Measurements from ENCODE around the gene FHIP1B.
"Not testable (repeated sequence)": the region's sequence is repeated elsewhere in the genome, so short reads cannot be mapped to it uniquely, and the experiment has no call there.

Gene FHIP1B

DNA sequence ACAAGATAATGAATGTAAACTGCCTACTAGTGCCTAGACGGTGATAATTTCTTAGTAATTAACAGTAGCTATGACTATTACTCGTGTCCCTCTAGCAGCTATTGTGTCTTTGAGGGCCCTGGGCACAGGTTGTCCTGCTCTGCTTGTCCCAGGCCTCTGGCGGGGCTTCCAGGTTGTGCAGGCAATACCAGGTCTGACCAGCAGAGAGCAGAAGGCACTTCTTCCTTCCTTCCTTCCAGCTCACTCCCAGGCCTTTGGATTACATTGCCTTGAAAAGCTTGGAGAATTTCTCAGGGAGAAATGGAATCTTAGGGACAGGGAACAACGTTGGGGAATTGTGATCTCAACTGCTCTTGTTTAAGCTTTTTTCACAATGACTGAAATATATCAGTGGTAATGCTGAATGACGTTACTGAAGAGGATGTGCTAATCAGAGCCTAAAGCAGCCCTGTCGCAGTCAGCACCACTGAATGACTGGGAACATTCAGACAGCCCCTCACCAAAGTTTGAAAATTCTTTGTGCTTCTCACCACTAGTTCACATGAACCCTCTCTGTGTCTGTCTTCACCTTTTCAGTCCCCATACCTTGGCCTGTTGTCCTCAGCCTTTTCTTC is 16.8 kb upstream of the FHIP1B start:
- H3K27ac Mint-ChIP-seq, result no peak overlapping the region
- no peak overlapping the region for H3K4me3 Mint-ChIP-seq
- intact Hi-C loops (cut with micrococcal nuclease), result no loop called here
- no peaks in the 10 kb centered on the region for H3K9me3 Mint-ChIP-seq
- no peaks in the 10 kb centered on the region for H3K36me3 Mint-ChIP-seq (ENCODE audit: low read depth)
- H3K4me1 Mint-ChIP-seq (ENCODE audit: low read depth), result peaks cover 5% of the 10 kb centered on the region
- peaks cover 2% of the 10 kb centered on the region for H3K27me3 Mint-ChIP-seq

GRCh38 chr11:6249770-6250555 is 15.5 kb upstream of the FHIP1B start:
- no peaks in the 10 kb centered on the region for H3K9me3 Mint-ChIP-seq
- peaks cover 2% of the 10 kb centered on the region for H3K27me3 Mint-ChIP-seq
- H3K4me3 Mint-ChIP-seq, result no peak overlapping the region
- H3K36me3 Mint-ChIP-seq (ENCODE audit: low read depth), result no peaks in the 10 kb centered on the region
- no peak overlapping the region for H3K27ac Mint-ChIP-seq
- peaks cover 5% of the 10 kb centered on the region for H3K4me1 Mint-ChIP-seq (ENCODE audit: low read depth)
- intact Hi-C loops (cut with micrococcal nuclease), result no loop called here

GRCh38 chr11:6248897-6249296 is 14.5 kb upstream of the FHIP1B start:
- H3K4me1 Mint-ChIP-seq (ENCODE audit: low read depth); intact Hi-C loops (cut with micrococcal nuclease); H3K27ac Mint-ChIP-seq; H3K36me3 Mint-ChIP-seq (ENCODE audit: low read depth); H3K27me3 Mint-ChIP-seq; H3K9me3 Mint-ChIP-seq; H3K4me3 Mint-ChIP-seq: not testable (repeated sequence)

DNA sequence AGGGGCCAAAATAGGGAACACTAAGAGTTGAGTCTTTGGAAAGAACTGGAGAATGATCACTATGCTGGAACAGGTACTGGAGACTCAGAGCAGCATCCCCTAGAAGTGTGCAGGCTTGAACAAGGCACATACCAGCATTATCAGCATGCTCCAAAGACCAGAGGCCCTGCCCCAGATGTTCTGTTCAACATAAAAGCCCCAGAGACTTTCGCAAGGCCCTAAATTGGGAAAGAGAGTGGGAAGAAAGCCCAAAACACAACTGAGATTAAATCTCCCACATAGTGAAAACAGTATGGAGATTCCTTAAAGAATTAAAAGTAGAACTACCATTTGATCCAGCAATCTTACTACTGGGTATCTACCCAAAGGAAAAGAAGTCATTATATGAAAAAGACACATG is 13.8 kb upstream of the FHIP1B start:
- no peak overlapping the region for H3K4me3 Mint-ChIP-seq
- H3K4me1 Mint-ChIP-seq (ENCODE audit: low read depth), result peaks cover 5% of the 10 kb centered on the region
- peaks cover 2% of the 10 kb centered on the region for H3K27me3 Mint-ChIP-seq
- intact Hi-C loops (cut with micrococcal nuclease), result no loop called here
- no peaks in the 10 kb centered on the region for H3K9me3 Mint-ChIP-seq
- H3K36me3 Mint-ChIP-seq (ENCODE audit: low read depth), result no peaks in the 10 kb centered on the region
- H3K27ac Mint-ChIP-seq, result no peak overlapping the region

GRCh38 chr11:6245536-6245935 is 11.1 kb upstream of the FHIP1B start:
- peaks cover 12% of the 10 kb centered on the region for H3K4me1 Mint-ChIP-seq (ENCODE audit: low read depth)
- no peaks in the 10 kb centered on the region for H3K9me3 Mint-ChIP-seq
- peaks cover 2% of the 10 kb centered on the region for H3K27me3 Mint-ChIP-seq
- no peak overlapping the region for H3K27ac Mint-ChIP-seq
- intact Hi-C loops (cut with micrococcal nuclease), result no loop called here
- no peak overlapping the region for H3K4me3 Mint-ChIP-seq
- H3K36me3 Mint-ChIP-seq (ENCODE audit: low read depth), result no peaks in the 10 kb centered on the region

DNA sequence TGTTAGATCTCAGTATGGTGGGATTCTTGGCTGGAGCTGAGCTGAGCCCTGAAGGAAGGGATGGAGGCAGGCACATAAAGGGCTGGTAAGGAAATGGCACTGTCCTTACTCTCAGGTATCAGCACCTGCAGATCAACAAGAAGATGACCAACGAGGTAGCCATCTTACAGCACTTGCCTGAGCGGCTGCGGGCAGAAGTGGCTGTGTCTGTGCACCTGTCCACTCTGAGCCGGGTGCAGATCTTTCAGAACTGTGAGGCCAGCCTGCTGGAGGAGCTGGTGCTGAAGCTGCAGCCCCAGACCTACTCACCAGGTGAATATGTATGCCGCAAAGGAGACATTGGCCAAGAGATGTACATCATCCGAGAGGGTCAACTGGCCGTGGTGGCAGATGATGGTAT is 6.9 kb upstream of the FHIP1B start:
- H3K27me3 Mint-ChIP-seq, result no peaks in the 10 kb centered on the region
- no peaks in the 10 kb centered on the region for H3K9me3 Mint-ChIP-seq
- H3K27ac Mint-ChIP-seq, result no peak overlapping the region
- H3K36me3 Mint-ChIP-seq (ENCODE audit: low read depth), result no peaks in the 10 kb centered on the region
- peaks cover 23% of the 10 kb centered on the region for H3K4me1 Mint-ChIP-seq (ENCODE audit: low read depth)
- no peak overlapping the region for H3K4me3 Mint-ChIP-seq
- intact Hi-C loops (cut with micrococcal nuclease), result no loop called here

DNA sequence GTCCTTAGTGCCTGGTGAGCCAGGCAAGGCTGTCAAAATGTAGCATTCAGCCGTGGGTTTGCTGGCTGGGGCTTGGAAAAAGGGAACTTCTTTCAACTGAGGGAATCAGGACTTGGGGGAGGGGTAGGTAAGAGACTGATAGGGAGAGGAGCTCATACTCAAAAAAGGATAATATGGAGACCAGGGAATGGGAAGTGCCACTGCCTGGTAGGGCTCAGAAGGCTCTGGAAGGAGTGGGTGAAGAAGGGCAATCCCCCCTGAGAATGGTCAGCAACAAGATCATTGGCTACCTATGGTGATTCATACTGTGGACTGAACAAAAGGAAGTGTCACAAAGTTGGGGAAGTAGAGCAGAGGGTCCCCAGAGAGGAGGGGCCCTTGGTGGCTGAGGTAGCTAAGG is 6.3 kb upstream of the FHIP1B start:
- intact Hi-C loops (cut with micrococcal nuclease), result no loop called here
- H3K27me3 Mint-ChIP-seq, result no peaks in the 10 kb centered on the region
- no peaks in the 10 kb centered on the region for H3K9me3 Mint-ChIP-seq
- no peaks in the 10 kb centered on the region for H3K36me3 Mint-ChIP-seq (ENCODE audit: low read depth)
- H3K27ac Mint-ChIP-seq, result peak overlapping the region; percentile 63
- H3K4me1 Mint-ChIP-seq (ENCODE audit: low read depth), result peaks cover 23% of the 10 kb centered on the region
- no peak overlapping the region for H3K4me3 Mint-ChIP-seq

DNA sequence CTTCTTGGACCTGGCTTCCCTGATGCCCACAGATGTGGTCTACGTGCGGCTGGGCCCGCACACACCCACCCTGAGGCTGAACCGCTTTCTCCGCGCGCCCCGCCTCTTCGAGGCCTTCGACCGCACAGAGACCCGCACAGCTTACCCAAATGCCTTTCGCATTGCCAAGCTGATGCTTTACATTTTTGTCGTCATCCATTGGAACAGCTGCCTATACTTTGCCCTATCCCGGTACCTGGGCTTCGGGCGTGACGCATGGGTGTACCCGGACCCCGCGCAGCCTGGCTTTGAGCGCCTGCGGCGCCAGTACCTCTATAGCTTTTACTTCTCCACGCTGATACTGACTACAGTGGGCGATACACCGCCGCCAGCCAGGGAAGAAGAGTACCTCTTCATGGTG is 5.7 kb upstream of the FHIP1B start:
- Mint-ChIP-seq H3K36me3 (ENCODE audit: low read depth) (no peaks in the 10 kb centered on the region), H3K4me3 (no peak overlapping the region), H3K9me3 (no peaks in the 10 kb centered on the region), H3K4me1 (ENCODE audit: low read depth) (peaks cover 28% of the 10 kb centered on the region), H3K27ac (peak overlapping the region; percentile 63), H3K27me3 (no peaks in the 10 kb centered on the region)
- intact Hi-C loops (cut with micrococcal nuclease), result no loop called here

GRCh38 chr11:6238902-6239301 is 4.5 kb upstream of the FHIP1B start, which contains the start of gene CNGA4:
TSS of gene CNGA4 (plus strand) at chr11:6239089. CDS start at chr11:6239207, 118 bp downstream.
- Mint-ChIP-seq H3K4me3 (no peak within 1 kb of the TSS), H3K36me3 (ENCODE audit: low read depth) (peaks cover 8% of the 10 kb centered on the region), H3K9me3 (no peaks in the 10 kb centered on the region), H3K27ac (no peak within 1 kb of the TSS), H3K27me3 (no peaks in the 10 kb centered on the region), H3K4me1 (ENCODE audit: low read depth) (peaks cover 35% of the 10 kb centered on the region)
- intact Hi-C loops (cut with micrococcal nuclease), result loop anchor here (5.0 to 10.0 kb wide), 2 partner anchors 373 to 554 kb away; partner anchors contain the start of genes TAF10, TRIM22 and TRIM5

GRCh38 chr11:6237761-6238302 is 3.4 kb upstream of the FHIP1B start:
- Mint-ChIP-seq H3K9me3 (no peaks in the 10 kb centered on the region), H3K27ac (no peak overlapping the region), H3K27me3 (no peaks in the 10 kb centered on the region), H3K4me3 (no peak overlapping the region), H3K4me1 (ENCODE audit: low read depth) (peaks cover 46% of the 10 kb centered on the region), H3K36me3 (ENCODE audit: low read depth) (peaks cover 10% of the 10 kb centered on the region)
- intact Hi-C loops (cut with micrococcal nuclease), result loop anchor here (5.0 to 10.0 kb wide), 2 partner anchors 374 to 553 kb away; partner anchors contain the start of genes TAF10, TRIM22 and TRIM5

GRCh38 chr11:6237266-6237665 is 2.8 kb upstream of the FHIP1B start:
- H3K4me1 Mint-ChIP-seq (ENCODE audit: low read depth), result peaks cover 47% of the 10 kb centered on the region
- no peak overlapping the region for H3K27ac Mint-ChIP-seq
- no peaks in the 10 kb centered on the region for H3K27me3 Mint-ChIP-seq
- no peak overlapping the region for H3K4me3 Mint-ChIP-seq
- H3K9me3 Mint-ChIP-seq, result no peaks in the 10 kb centered on the region
- intact Hi-C loops (cut with micrococcal nuclease), result loop anchor here (5.0 to 10.0 kb wide), 2 partner anchors 375 to 552 kb away; partner anchors contain the start of genes TAF10, TRIM22 and TRIM5
- peaks cover 10% of the 10 kb centered on the region for H3K36me3 Mint-ChIP-seq (ENCODE audit: low read depth)

DNA sequence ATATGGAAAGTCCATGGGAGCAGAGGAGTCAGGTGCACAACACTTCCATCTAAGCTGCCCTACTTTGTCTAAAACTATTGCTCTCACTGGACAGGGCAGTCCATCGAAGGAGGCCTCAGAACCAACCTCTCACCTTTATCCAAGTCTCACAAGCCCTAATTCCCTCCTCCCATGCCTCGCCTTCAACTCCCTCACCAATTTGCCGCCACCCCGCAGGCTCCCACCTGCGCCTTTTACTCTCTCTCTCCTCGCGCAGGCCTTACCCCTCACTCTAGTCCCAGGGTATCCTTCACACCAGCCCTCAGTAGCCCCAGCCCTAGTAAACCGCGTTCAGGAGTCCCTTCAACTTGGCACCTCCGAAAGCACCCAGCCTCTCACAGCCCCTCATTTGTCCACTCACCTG is 451 bp downstream of the FHIP1B start:
- Mint-ChIP-seq H3K9me3 (no peaks in the 10 kb centered on the region), H3K4me3 (peak overlapping the region; percentile 96), H3K4me1 (ENCODE audit: low read depth) (peaks cover 57% of the 10 kb centered on the region), H3K27me3 (no peaks in the 10 kb centered on the region), H3K36me3 (ENCODE audit: low read depth) (peaks cover 18% of the 10 kb centered on the region), H3K27ac (peak overlapping the region; percentile 95)
- intact Hi-C loops (cut with micrococcal nuclease), result loop anchor here (2.0 to 10.0 kb wide), 2 partner anchors 247 to 549 kb away; partner anchors contain the start of genes ARFIP2, TIMM10B, TRIM22 and TRIM5

- no peak overlapping the region for H3K27ac Mint-ChIP-seq
- peaks cover 25% of the 10 kb centered on the region for H3K36me3 Mint-ChIP-seq (ENCODE audit: low read depth)
- H3K4me1 Mint-ChIP-seq (ENCODE audit: low read depth), result peaks cover 63% of the 10 kb centered on the region
- intact Hi-C loops (cut with micrococcal nuclease), result loop anchor here (10.0 kb wide), 1 partner anchor 548 kb away; the partner anchor contains the start of genes TRIM22 and TRIM5
- no peak overlapping the region for H3K4me3 Mint-ChIP-seq
- H3K9me3 Mint-ChIP-seq, result no peaks in the 10 kb centered on the region
- no peaks in the 10 kb centered on the region for H3K27me3 Mint-ChIP-seq
Observed at GRCh38 chr11:6232899-6233298, 1.5 kb downstream of the FHIP1B start.

- Mint-ChIP-seq H3K4me1 (ENCODE audit: low read depth) (peaks cover 85% of the 10 kb centered on the region), H3K27ac (no peak overlapping the region), H3K4me3 (no peak overlapping the region), H3K9me3 (no peaks in the 10 kb centered on the region), H3K27me3 (no peaks in the 10 kb centered on the region), H3K36me3 (ENCODE audit: low read depth) (peaks cover 37% of the 10 kb centered on the region)
- intact Hi-C loops (cut with micrococcal nuclease), result loop anchor here (10.0 kb wide), 1 partner anchor 545 kb away; the partner anchor contains the start of genes TRIM22 and TRIM5
Observed at GRCh38 chr11:6229911-6230310, 4.5 kb downstream of the FHIP1B start.
